ENCODE data around the gene TRMT112. TPM values are rescaled to one million over a fixed set of nuclear protein-coding genes. Genes with fewer than 3 reads are reported as not detected.
A peak's percentile ranks its signal among the peaks of the same experiment; 100 is the strongest.

The TRMT112 gene
- total and polyA plus RNA-seq, 10 of the 15 experiments (the other 5 are each of a cell fraction or from before 2014, with no cell fraction given) = 212 to 455 (median 308) TPM

GRCh38 chr11:64304316-64305072 is 12.9 kb downstream of the TRMT112 start:
- Histone ChIP-seq H3K4me1 (ENCODE audit: control insufficient read depth, insufficient read depth, low read length) (peaks cover 27% of the 10 kb centered on the region), H3K27me3 (replicated peaks in 1 of 2; ENCODE audit: control insufficient read depth in 2 of 2, insufficient read depth in 2 of 2, low read length in 1 of 2) (peaks cover 5 to 13% of the 10 kb centered on the region in 2 experiments; a peak in 3 of 4 replicates), H2AFZ (ENCODE audit: control insufficient read depth, low read depth, low read length) (peak overlapping the region; percentile 63), H3K9me3 (replicated peaks; ENCODE audit: control insufficient read depth, insufficient read depth, low read length) (no peaks in the 10 kb centered on the region), H3K4me3 (peak overlapping the region; percentile 72), H3K79me2 (ENCODE audit: control insufficient read depth, insufficient read depth, low read length) (peaks cover 22% of the 10 kb centered on the region), H3K27ac (ENCODE audit: control insufficient read depth, insufficient read depth) (peak overlapping the region; percentile 90), H4K20me1 (ENCODE audit: control insufficient read depth, insufficient read depth) (no peaks in the 10 kb centered on the region), H3K9ac (ENCODE audit: control insufficient read depth, insufficient read depth, low read length) (peak overlapping the region; percentile 81), H3K4me2 (ENCODE audit: control insufficient read depth, insufficient read depth) (peak overlapping the region; percentile 46), H3K36me3 (ENCODE audit: control insufficient read depth in 2 of 2, insufficient read depth in 2 of 2, low read length in 1 of 2) (peaks cover 0 to 3% of the 10 kb centered on the region in 2 experiments; a peak in 2 of 4 replicates)
- in situ Hi-C loops (cut with MboI) (loop anchor here (5.0 kb wide), 1 partner anchor 102 kb away; no protein-coding TSS in a partner anchor), intact Hi-C loops (cut with micrococcal nuclease; ENCODE audit: unreplicated experiment) (loop anchor here (1.0 to 5.0 kb wide), 4 partner anchors 36 to 632 kb away; partner anchors contain the start of genes ATL3, CCDC88B and FKBP2)
- peak; percentile 72 for ATAC-seq
- RAD21 ChIA-PET (ENCODE audit: unreplicated experiment) = interaction anchor here (0.6 to 5.8 kb wide), 18 partner anchors 13 to 348 kb away, joined by 3 to 125 read pairs (median 6); partner anchors contain the start of genes FERMT3, FKBP2, GPR137 and NUDT22
- TSS peak; percentile 99 for BruUV-seq (replicated peaks)
- SMC1A ChIA-PET (ENCODE audit: uncharacterized antibody, unreplicated experiment) = interaction anchor here (0.7 to 5.7 kb wide), 12 partner anchors 13 to 152 kb away, joined by 3 to 98 read pairs (median 4); partner anchors contain the start of genes FERMT3, FKBP2, PRDX5 and TRMT112
- CTCF ChIA-PET = interaction anchor here (0.7 to 5.8 kb wide), 32 partner anchors 12 to 346 kb away, joined by 3 to 238 read pairs (median 4); partner anchors contain the start of genes BAD, CCDC88B, FERMT3 and FKBP2
- POLR2A ChIA-PET = interaction anchor here (0.6 to 5.8 kb wide), 26 partner anchors 12 to 346 kb away, joined by 3 to 70 read pairs (median 6); partner anchors contain the start of genes BAD, CCDC88B, FERMT3 and FKBP2
- FAIRE-seq = peak; percentile 99
- under 1% methylated on average over 43 of the region's 46 CpGs for WGBS (ENCODE audit: insufficient coverage, insufficient replicate concordance, low lambda C conversion rate, missing lambda C conversion rate)
- DNase-seq (ENCODE audit: low read depth, low spot score) = peak; percentile 78
- TF ChIP-seq ZNF207 (IDR thresholded peaks at IDR 0.05; ENCODE audit: borderline replicate concordance) (peak; percentile 92), EED (IDR thresholded peaks at IDR 0.05; ENCODE audit: low read depth) (peak; percentile 69), ASH2L (IDR thresholded peaks at IDR 0.05; ENCODE audit: borderline replicate concordance, low read depth) (no peak), TCF12 (IDR thresholded peaks at IDR 0.05; ENCODE audit: low read depth, low read length) (no peak), FOXK2 (IDR thresholded peaks at IDR 0.05) (no peak), NRF1 (conservative IDR thresholded peaks at IDR 0.05; ENCODE audit: low read depth, low read length) (no peak), ZNF622 (IDR thresholded peaks at IDR 0.05) (no peak), ZNF384 (IDR thresholded peaks at IDR 0.05; ENCODE audit: borderline replicate concordance, low read depth, low read length) (no peak), HDGF (IDR thresholded peaks at IDR 0.05) (no peak; the same call in 1 of the 2 replicates), BRCA1 (IDR thresholded peaks at IDR 0.05; ENCODE audit: low read depth, low read length) (no peak)
- TF ChIP-seq, protein P1, sequence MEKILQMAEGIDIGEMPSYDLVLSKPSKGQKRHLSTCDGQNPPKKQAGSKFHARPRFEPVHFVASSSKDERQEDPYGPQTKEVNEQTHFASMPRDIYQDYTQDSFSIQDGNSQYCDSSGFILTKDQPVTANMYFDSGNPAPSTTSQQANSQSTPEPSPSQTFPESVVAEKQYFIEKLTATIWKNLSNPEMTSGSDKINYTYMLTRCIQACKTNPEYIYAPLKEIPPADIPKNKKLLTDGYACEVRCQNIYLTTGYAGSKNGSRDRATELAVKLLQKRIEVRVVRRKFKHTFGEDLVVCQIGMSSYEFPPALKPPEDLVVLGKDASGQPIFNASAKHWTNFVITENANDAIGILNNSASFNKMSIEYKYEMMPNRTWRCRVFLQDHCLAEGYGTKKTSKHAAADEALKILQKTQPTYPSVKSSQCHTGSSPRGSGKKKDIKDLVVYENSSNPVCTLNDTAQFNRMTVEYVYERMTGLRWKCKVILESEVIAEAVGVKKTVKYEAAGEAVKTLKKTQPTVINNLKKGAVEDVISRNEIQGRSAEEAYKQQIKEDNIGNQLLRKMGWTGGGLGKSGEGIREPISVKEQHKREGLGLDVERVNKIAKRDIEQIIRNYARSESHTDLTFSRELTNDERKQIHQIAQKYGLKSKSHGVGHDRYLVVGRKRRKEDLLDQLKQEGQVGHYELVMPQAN (conservative IDR thresholded peaks at IDR 0.05) = peak; percentile 56; the same call in 1 of the 2 replicates
- TF ChIP-seq, protein P2, sequence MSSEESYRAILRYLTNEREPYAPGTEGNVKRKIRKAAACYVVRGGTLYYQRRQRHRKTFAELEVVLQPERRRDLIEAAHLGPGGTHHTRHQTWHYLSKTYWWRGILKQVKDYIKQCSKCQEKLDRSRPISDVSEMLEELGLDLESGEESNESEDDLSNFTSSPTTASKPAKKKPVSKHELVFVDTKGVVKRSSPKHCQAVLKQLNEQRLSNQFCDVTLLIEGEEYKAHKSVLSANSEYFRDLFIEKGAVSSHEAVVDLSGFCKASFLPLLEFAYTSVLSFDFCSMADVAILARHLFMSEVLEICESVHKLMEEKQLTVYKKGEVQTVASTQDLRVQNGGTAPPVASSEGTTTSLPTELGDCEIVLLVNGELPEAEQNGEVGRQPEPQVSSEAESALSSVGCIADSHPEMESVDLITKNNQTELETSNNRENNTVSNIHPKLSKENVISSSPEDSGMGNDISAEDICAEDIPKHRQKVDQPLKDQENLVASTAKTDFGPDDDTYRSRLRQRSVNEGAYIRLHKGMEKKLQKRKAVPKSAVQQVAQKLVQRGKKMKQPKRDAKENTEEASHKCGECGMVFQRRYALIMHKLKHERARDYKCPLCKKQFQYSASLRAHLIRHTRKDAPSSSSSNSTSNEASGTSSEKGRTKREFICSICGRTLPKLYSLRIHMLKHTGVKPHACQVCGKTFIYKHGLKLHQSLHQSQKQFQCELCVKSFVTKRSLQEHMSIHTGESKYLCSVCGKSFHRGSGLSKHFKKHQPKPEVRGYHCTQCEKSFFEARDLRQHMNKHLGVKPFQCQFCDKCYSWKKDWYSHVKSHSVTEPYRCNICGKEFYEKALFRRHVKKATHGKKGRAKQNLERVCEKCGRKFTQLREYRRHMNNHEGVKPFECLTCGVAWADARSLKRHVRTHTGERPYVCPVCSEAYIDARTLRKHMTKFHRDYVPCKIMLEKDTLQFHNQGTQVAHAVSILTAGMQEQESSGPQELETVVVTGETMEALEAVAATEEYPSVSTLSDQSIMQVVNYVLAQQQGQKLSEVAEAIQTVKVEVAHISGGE (CRISPR knock-in tag; IDR thresholded peaks at IDR 0.05) = no peak
- TF ChIP-seq, protein P3, sequence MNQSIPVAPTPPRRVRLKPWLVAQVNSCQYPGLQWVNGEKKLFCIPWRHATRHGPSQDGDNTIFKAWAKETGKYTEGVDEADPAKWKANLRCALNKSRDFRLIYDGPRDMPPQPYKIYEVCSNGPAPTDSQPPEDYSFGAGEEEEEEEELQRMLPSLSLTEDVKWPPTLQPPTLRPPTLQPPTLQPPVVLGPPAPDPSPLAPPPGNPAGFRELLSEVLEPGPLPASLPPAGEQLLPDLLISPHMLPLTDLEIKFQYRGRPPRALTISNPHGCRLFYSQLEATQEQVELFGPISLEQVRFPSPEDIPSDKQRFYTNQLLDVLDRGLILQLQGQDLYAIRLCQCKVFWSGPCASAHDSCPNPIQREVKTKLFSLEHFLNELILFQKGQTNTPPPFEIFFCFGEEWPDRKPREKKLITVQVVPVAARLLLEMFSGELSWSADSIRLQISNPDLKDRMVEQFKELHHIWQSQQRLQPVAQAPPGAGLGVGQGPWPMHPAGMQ (IDR thresholded peaks at IDR 0.05; ENCODE audit: borderline replicate concordance) = no peak
- TF ChIP-seq, protein P4, sequence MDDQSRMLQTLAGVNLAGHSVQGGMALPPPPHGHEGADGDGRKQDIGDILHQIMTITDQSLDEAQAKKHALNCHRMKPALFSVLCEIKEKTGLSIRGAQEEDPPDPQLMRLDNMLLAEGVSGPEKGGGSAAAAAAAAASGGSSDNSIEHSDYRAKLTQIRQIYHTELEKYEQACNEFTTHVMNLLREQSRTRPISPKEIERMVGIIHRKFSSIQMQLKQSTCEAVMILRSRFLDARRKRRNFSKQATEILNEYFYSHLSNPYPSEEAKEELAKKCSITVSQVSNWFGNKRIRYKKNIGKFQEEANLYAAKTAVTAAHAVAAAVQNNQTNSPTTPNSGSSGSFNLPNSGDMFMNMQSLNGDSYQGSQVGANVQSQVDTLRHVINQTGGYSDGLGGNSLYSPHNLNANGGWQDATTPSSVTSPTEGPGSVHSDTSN (IDR thresholded peaks at IDR 0.05; ENCODE audit: insufficient replicate concordance, low read depth, low read length) = no peak

Data from GM12878 (cell line).